Muscle layer of colon (tissue), 2 donors: ENCODE data around the gene DDB1.
A peak's percentile ranks its signal among the peaks of the same experiment; 100 is the strongest.

Source experiments
- H3K27ac ChIP-seq: one replicate; pipeline ENCODE4 v1.7.0; 2013; ENCODE audit warnings: low read depth, mild to moderate bottlenecking, low read length, moderate library complexity
- H3K27me3 ChIP-seq, 2 donors: one replicate each; pipeline ENCODE4 v1.7.0; 2013; ENCODE audit warnings: low read length in 2 of 2, mild to moderate bottlenecking in 2 of 2; ENCODE audit not compliant: insufficient read depth in 2 of 2, control insufficient read depth in 1 of 2
- H3K36me3 ChIP-seq: one replicate; pipeline ENCODE4 v1.7.0; 2013; ENCODE audit warnings: mild to moderate bottlenecking, low read length; ENCODE audit not compliant: insufficient read depth
- H3K4me1 ChIP-seq: one replicate; pipeline ENCODE4 v1.7.0; 2013; ENCODE audit warnings: mild to moderate bottlenecking, low read length; ENCODE audit not compliant: insufficient read depth
- H3K4me3 ChIP-seq, 2 donors: one replicate each; pipeline ENCODE4 v1.7.0; 2013; ENCODE audit warnings: low read length in 2 of 2, low read depth in 1 of 2, mild to moderate bottlenecking in 1 of 2, moderate library complexity in 1 of 2
- H3K9ac ChIP-seq: one replicate; pipeline ENCODE4 v1.7.0; 2013; ENCODE audit warnings: low read length
- H3K9me3 ChIP-seq: one replicate; pipeline ENCODE4 v1.7.0; 2013; ENCODE audit warnings: mild to moderate bottlenecking, low read length
- donor health status: abdominal sarcoma.
- donor health status: Adenocarcinoma of cecum.

DDB1 gene

GRCh38 chr11:61332797-61333549 lies at the start of gene DDB1, which contains the start of gene TKFC:
TSS of gene DDB1 (minus strand) at chr11:61333105. CDS start at chr11:61332968, 137 bp downstream.
TSS of gene TKFC (plus strand) at chr11:61333228. CDS start at chr11:61334729, 1,501 bp downstream.
- Histone ChIP-seq H3K36me3 (peaks cover 11% of the 10 kb centered on the region), H3K9me3 (no peaks in the 10 kb centered on the region), H3K4me3 (peak within 1 kb of the TSS; percentile 89 to 100), H3K27ac (peak within 1 kb of the TSS; percentile 98), H3K27me3 (no peaks in the 10 kb centered on the region), H3K9ac (peak within 1 kb of the TSS; percentile 93), H3K4me1 (peaks cover 25% of the 10 kb centered on the region)

- Histone ChIP-seq H3K9ac (no peak overlapping the region), H3K4me3 (no peak overlapping the region), H3K27ac (no peak overlapping the region), H3K4me1 (peaks cover 4% of the 10 kb centered on the region), H3K9me3 (no peaks in the 10 kb centered on the region), H3K27me3 (no peaks in the 10 kb centered on the region), H3K36me3 (no peaks in the 10 kb centered on the region)
These were observed 48.0 kb upstream of the DDB1 start for GRCh38 chr11:61380884-61381283.

GRCh38 chr11:61378713-61379313 lies 45.9 kb upstream of the DDB1 start:
- Histone ChIP-seq H3K9me3 (no peaks in the 10 kb centered on the region), H3K36me3 (no peaks in the 10 kb centered on the region), H3K4me3 (no peak overlapping the region), H3K9ac (no peak overlapping the region), H3K27me3 (no peaks in the 10 kb centered on the region), H3K27ac (no peak overlapping the region), H3K4me1 (no peaks in the 10 kb centered on the region)

GRCh38 chr11:61377461-61378160 lies 44.7 kb upstream of the DDB1 start:
- H3K9ac ChIP-seq: no peak overlapping the region
- H3K27ac ChIP-seq: no peak overlapping the region
- no peaks in the 10 kb centered on the region for H3K36me3 ChIP-seq
- H3K4me1 ChIP-seq: no peaks in the 10 kb centered on the region
- no peaks in the 10 kb centered on the region for H3K9me3 ChIP-seq
- no peak overlapping the region for H3K4me3 ChIP-seq
- no peaks in the 10 kb centered on the region for H3K27me3 ChIP-seq

GRCh38 chr11:61375761-61376108 lies 42.8 kb upstream of the DDB1 start:
- H3K4me1 ChIP-seq: no peaks in the 10 kb centered on the region

GRCh38 chr11:61372659-61373420 lies 39.9 kb upstream of the DDB1 start:
- H3K9me3 ChIP-seq: no peaks in the 10 kb centered on the region
- H3K9ac ChIP-seq: no peak overlapping the region
- H3K27ac ChIP-seq: no peak overlapping the region
- H3K27me3 ChIP-seq: no peaks in the 10 kb centered on the region
- H3K4me3 ChIP-seq: no peak overlapping the region
- no peaks in the 10 kb centered on the region for H3K4me1 ChIP-seq
- peaks cover 24% of the 10 kb centered on the region for H3K36me3 ChIP-seq

More at GRCh38 chr11:61375761-61376108, 42.8 kb upstream of the DDB1 start:
- no peaks in the 10 kb centered on the region for H3K36me3 ChIP-seq
- no peak overlapping the region for H3K9ac ChIP-seq
- H3K27me3 ChIP-seq: no peaks in the 10 kb centered on the region
- no peak overlapping the region for H3K4me3 ChIP-seq
- no peaks in the 10 kb centered on the region for H3K9me3 ChIP-seq
- H3K27ac ChIP-seq: no peak overlapping the region

GRCh38 chr11:61370349-61371005 lies 37.6 kb upstream of the DDB1 start:
- Histone ChIP-seq H3K36me3 (peaks cover 48% of the 10 kb centered on the region), H3K9ac (no peak overlapping the region), H3K9me3 (no peaks in the 10 kb centered on the region), H3K27me3 (no peaks in the 10 kb centered on the region), H3K4me1 (no peaks in the 10 kb centered on the region), H3K4me3 (no peak overlapping the region), H3K27ac (no peak overlapping the region)

- no peaks in the 10 kb centered on the region for H3K27me3 ChIP-seq
- H3K9me3 ChIP-seq: no peaks in the 10 kb centered on the region
- H3K27ac ChIP-seq: no peak overlapping the region
- no peaks in the 10 kb centered on the region for H3K4me1 ChIP-seq
- H3K36me3 ChIP-seq: peaks cover 51% of the 10 kb centered on the region
- H3K4me3 ChIP-seq: no peak overlapping the region
- H3K9ac ChIP-seq: no peak overlapping the region
These were observed 36.8 kb upstream of the DDB1 start for GRCh38 chr11:61369372-61370348.

- no peaks in the 10 kb centered on the region for H3K9me3 ChIP-seq
- H3K27ac ChIP-seq: no peak overlapping the region
- H3K36me3 ChIP-seq: peaks cover 60% of the 10 kb centered on the region
- H3K27me3 ChIP-seq: no peaks in the 10 kb centered on the region
- H3K4me1 ChIP-seq: peaks cover under 1% of the 10 kb centered on the region
- no peak overlapping the region for H3K4me3 ChIP-seq
- H3K9ac ChIP-seq: no peak overlapping the region
These were observed 35.7 kb upstream of the DDB1 start for GRCh38 chr11:61368646-61369045.

- H3K36me3 ChIP-seq: peaks cover 60% of the 10 kb centered on the region
- no peaks in the 10 kb centered on the region for H3K9me3 ChIP-seq
- no peak overlapping the region for H3K4me3 ChIP-seq
- peaks cover 13% of the 10 kb centered on the region for H3K4me1 ChIP-seq
- H3K27ac ChIP-seq: no peak overlapping the region
- no peaks in the 10 kb centered on the region for H3K27me3 ChIP-seq
- no peak overlapping the region for H3K9ac ChIP-seq
These were observed 34.5 kb upstream of the DDB1 start for GRCh38 chr11:61367406-61367805.
